ENCODE results near the gene ABCB1.

DNA sequence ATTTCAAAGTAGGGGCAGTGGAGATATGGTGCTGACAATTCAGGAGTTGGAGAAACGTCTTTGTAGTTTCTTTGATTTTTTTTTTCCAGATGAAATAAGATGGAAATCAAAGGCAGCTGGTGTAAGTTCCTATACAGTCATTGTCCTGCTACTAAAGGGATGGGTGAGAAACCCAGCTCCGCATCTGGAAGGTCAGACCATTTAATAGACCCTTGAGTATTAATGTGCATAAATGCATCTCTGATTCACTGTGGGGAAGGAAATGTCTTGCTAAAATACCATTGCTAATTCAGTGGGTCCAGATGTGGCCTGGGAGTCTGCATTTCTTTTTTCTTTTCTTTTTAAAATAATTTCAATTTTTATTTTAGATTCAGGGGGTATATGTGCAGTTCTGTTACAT is 140.7 kb downstream of the ABCB1 start:
- TF ChIP-seq, protein P1, sequence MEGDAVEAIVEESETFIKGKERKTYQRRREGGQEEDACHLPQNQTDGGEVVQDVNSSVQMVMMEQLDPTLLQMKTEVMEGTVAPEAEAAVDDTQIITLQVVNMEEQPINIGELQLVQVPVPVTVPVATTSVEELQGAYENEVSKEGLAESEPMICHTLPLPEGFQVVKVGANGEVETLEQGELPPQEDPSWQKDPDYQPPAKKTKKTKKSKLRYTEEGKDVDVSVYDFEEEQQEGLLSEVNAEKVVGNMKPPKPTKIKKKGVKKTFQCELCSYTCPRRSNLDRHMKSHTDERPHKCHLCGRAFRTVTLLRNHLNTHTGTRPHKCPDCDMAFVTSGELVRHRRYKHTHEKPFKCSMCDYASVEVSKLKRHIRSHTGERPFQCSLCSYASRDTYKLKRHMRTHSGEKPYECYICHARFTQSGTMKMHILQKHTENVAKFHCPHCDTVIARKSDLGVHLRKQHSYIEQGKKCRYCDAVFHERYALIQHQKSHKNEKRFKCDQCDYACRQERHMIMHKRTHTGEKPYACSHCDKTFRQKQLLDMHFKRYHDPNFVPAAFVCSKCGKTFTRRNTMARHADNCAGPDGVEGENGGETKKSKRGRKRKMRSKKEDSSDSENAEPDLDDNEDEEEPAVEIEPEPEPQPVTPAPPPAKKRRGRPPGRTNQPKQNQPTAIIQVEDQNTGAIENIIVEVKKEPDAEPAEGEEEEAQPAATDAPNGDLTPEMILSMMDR (IDR thresholded peaks at IDR 0.05) = no peak
- TF ChIP-seq EZH2 (IDR thresholded peaks at IDR 0.05) (no peak), EZH2phosphoT487 (IDR thresholded peaks at IDR 0.05) (no peak)
